Neuron (in vitro differentiated cells): ENCODE data around the gene IMPG2.

Experiments used
- H2AFZ ChIP-seq: one replicate; pipeline ENCODE4 v1.6.1; 2013; ENCODE audit warnings: low read depth, mild to moderate bottlenecking, inconsistent platforms, low read length, moderate library complexity
- H3K27me3 ChIP-seq: one replicate; pipeline ENCODE4 v1.6.1; 2013; ENCODE audit warnings: low read length; ENCODE audit not compliant: insufficient read depth
- H3K36me3 ChIP-seq: one replicate; pipeline ENCODE4 v1.6.1; 2013; ENCODE audit warnings: low read length; ENCODE audit not compliant: insufficient read depth
- H3K4me1 ChIP-seq: one replicate; pipeline ENCODE4 v1.6.1; 2013; ENCODE audit warnings: low read length; ENCODE audit not compliant: insufficient read depth
- H3K4me3 ChIP-seq: 2 replicates; pipeline ENCODE4 v1.5.1; 2013; ENCODE audit warnings: mild to moderate bottlenecking, low read length, moderate library complexity
- H3K9me3 ChIP-seq: one replicate; pipeline ENCODE4 v1.6.1; 2013; ENCODE audit warnings: low read length

IMPG2 gene

GRCh38 chr3:101184111-101184510, 136.3 kb downstream of the IMPG2 start:
- H3K4me3 ChIP-seq = no peak overlapping the region
- no peaks in the 10 kb centered on the region for H3K27me3 ChIP-seq
- no peaks in the 10 kb centered on the region for H3K36me3 ChIP-seq
- H3K4me1 ChIP-seq = no peaks in the 10 kb centered on the region
- H2AFZ ChIP-seq = no peak overlapping the region
- no peaks in the 10 kb centered on the region for H3K9me3 ChIP-seq

GRCh38 chr3:101183151-101183550, 137.2 kb downstream of the IMPG2 start:
- no peak overlapping the region for H3K4me3 ChIP-seq
- no peaks in the 10 kb centered on the region for H3K36me3 ChIP-seq
- H2AFZ ChIP-seq = no peak overlapping the region
- H3K9me3 ChIP-seq = no peaks in the 10 kb centered on the region
- no peaks in the 10 kb centered on the region for H3K4me1 ChIP-seq
- H3K27me3 ChIP-seq = no peaks in the 10 kb centered on the region

GRCh38 chr3:101182734-101183133, 137.6 kb downstream of the IMPG2 start:
- no peak overlapping the region for H2AFZ ChIP-seq
- H3K27me3 ChIP-seq = no peaks in the 10 kb centered on the region
- no peaks in the 10 kb centered on the region for H3K9me3 ChIP-seq
- no peaks in the 10 kb centered on the region for H3K4me1 ChIP-seq
- no peaks in the 10 kb centered on the region for H3K36me3 ChIP-seq
- H3K4me3 ChIP-seq = no peak overlapping the region

GRCh38 chr3:101181801-101182200, 138.6 kb downstream of the IMPG2 start:
- Histone ChIP-seq H3K27me3 (no peaks in the 10 kb centered on the region), H2AFZ (no peak overlapping the region), H3K4me3 (no peak overlapping the region), H3K4me1 (no peaks in the 10 kb centered on the region), H3K36me3 (no peaks in the 10 kb centered on the region), H3K9me3 (no peaks in the 10 kb centered on the region)

- no peak overlapping the region for H3K4me3 ChIP-seq
- H3K9me3 ChIP-seq = no peaks in the 10 kb centered on the region
- no peaks in the 10 kb centered on the region for H3K27me3 ChIP-seq
- H3K36me3 ChIP-seq = no peaks in the 10 kb centered on the region
- no peak overlapping the region for H2AFZ ChIP-seq
- no peaks in the 10 kb centered on the region for H3K4me1 ChIP-seq
These were observed 140.7 kb downstream of the IMPG2 start for GRCh38 chr3:101179637-101180036.

GRCh38 chr3:101177577-101177976, 142.8 kb downstream of the IMPG2 start:
- Histone ChIP-seq H3K9me3 (no peaks in the 10 kb centered on the region), H2AFZ (no peak overlapping the region), H3K4me3 (no peak overlapping the region), H3K4me1 (no peaks in the 10 kb centered on the region), H3K27me3 (no peaks in the 10 kb centered on the region), H3K36me3 (no peaks in the 10 kb centered on the region)
